ENCODE data around the gene IDH3G. TPM values are rescaled to one million over a fixed set of nuclear protein-coding genes. Genes with fewer than 3 reads are reported as not detected.
A peak's percentile ranks its signal among the peaks of the same experiment; 100 is the strongest.

The IDH3G gene
- total RNA-seq, result 80.6 and 84.0 TPM in 2 replicates

DNA sequence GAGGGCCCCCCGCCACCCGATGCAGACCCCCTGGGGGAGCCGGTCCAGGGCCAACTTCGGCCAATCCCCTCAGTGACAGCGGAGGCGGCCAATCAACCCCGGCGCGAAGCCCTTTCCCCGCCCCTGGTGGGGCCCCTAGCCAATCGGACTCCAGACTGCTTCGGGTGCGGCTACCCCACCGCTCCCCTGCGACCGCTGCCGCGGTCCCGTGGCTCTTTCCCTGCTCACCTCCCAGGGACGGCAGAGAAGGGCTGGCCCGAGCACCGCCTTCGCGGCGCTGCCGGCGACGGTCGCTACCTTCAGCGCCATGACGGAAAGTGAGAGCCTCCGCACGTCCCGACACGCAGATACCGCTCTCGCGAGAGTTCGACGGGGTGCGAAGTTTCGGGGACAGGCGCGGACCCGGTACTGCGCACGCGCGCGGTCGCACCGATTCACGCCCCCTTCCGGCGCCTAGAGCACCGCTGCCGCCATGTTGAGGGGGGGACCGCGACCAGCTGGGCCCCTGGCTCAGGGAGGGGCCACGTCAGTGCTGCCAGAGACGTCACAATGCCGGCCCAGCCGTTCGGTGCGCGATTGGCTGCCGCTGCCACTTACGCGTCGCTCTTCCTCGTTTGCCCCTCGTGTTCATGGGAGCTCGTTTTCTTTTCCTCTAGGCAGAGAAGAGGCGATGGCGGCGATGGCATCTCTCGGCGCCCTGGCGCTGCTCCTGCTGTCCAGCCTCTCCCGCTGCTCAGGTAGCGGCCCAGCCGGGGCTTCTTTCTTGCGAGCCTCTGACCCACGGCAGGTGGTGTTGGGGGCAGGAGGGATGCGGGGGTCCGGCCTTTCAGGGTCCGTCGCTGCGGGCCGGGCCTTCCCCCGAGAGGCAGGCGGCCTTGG is at the start of gene IDH3G, which contains the start of gene SSR4:
TSS of gene IDH3G (minus strand) at position 358 of the 879 bp plus-strand sequence. CDS start at position 309, 49 bp downstream.
TSS of gene SSR4 (plus strand) at position 651 of the 879 bp plus-strand sequence. CDS start at position 671, 20 bp downstream.
- TF ChIP-seq, protein P1, sequence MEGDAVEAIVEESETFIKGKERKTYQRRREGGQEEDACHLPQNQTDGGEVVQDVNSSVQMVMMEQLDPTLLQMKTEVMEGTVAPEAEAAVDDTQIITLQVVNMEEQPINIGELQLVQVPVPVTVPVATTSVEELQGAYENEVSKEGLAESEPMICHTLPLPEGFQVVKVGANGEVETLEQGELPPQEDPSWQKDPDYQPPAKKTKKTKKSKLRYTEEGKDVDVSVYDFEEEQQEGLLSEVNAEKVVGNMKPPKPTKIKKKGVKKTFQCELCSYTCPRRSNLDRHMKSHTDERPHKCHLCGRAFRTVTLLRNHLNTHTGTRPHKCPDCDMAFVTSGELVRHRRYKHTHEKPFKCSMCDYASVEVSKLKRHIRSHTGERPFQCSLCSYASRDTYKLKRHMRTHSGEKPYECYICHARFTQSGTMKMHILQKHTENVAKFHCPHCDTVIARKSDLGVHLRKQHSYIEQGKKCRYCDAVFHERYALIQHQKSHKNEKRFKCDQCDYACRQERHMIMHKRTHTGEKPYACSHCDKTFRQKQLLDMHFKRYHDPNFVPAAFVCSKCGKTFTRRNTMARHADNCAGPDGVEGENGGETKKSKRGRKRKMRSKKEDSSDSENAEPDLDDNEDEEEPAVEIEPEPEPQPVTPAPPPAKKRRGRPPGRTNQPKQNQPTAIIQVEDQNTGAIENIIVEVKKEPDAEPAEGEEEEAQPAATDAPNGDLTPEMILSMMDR (IDR thresholded peaks at IDR 0.05; ENCODE audit: insufficient read depth, low read length, poor library complexity, severe bottlenecking), result no peak
- Histone ChIP-seq H3K4me3 (ENCODE audit: low read depth, low read length) (peak within 1 kb of the TSS; percentile 79), H3K27me3 (ENCODE audit: control insufficient read depth, insufficient read depth, low read length) (no peaks in the 10 kb centered on the region), H3K36me3 (ENCODE audit: control insufficient read depth, insufficient read depth, low read length) (peaks cover 2% of the 10 kb centered on the region)
- peak; percentile 59 for DNase-seq (ENCODE audit: low read depth)

DNA sequence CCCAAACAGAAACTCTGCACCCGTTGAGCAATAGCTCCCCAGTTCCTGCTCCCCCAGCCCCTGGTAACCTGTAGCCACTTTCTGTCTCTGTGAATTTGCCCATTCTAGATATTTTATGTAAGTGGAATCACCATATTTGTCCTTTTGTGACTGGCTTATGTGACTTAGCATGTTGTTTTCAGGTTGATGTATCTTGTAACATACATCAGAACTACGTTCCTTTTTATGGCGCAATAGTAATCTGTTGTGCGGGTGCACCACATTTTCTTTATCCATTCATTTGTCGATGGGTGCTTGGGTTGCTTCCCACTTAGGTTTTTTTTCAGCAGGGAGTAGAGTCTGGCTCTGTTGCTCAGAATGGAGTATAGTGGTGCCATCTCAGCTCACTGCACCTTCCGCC is 42.7 kb upstream of the IDH3G start:
- TF ChIP-seq, protein P1 (IDR thresholded peaks at IDR 0.05; ENCODE audit: insufficient read depth, low read length, poor library complexity, severe bottlenecking), result no peak
- Histone ChIP-seq H3K27me3 (ENCODE audit: control insufficient read depth, insufficient read depth, low read length) (peaks cover 12% of the 10 kb centered on the region), H3K4me3 (ENCODE audit: low read depth, low read length) (no peak overlapping the region), H3K36me3 (ENCODE audit: control insufficient read depth, insufficient read depth, low read length) (no peaks in the 10 kb centered on the region)
- DNase-seq (ENCODE audit: low read depth), result no peak

DNA sequence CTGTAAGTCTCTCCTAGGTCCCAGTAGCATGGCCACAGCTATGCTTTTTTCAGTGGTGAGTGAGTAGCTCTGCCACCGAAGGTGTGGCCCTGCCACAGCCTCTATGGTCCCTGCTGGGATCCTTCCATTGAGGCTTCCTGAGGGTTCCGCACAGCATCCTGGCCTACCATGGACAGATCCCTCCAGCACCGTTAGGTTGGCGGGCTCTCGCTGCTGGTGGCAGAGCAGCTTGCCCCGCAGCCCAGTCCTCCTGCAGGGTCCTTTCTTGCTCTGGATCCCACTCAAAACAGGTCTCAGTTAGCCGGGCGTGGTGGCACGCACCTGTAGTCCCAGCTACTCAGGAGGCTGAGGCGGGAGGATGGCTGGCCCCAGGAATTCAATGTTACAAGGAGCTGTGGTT is 38.6 kb upstream of the IDH3G start:
- DNase-seq (ENCODE audit: low read depth), result no peak
- TF ChIP-seq, protein P1 (IDR thresholded peaks at IDR 0.05; ENCODE audit: insufficient read depth, low read length, poor library complexity, severe bottlenecking), result no peak
- H3K27me3 ChIP-seq (ENCODE audit: control insufficient read depth, insufficient read depth, low read length), result peaks cover 44% of the 10 kb centered on the region
- H3K4me3 ChIP-seq (ENCODE audit: low read depth, low read length), result no peak overlapping the region
- no peaks in the 10 kb centered on the region for H3K36me3 ChIP-seq (ENCODE audit: control insufficient read depth, insufficient read depth, low read length)

DNA sequence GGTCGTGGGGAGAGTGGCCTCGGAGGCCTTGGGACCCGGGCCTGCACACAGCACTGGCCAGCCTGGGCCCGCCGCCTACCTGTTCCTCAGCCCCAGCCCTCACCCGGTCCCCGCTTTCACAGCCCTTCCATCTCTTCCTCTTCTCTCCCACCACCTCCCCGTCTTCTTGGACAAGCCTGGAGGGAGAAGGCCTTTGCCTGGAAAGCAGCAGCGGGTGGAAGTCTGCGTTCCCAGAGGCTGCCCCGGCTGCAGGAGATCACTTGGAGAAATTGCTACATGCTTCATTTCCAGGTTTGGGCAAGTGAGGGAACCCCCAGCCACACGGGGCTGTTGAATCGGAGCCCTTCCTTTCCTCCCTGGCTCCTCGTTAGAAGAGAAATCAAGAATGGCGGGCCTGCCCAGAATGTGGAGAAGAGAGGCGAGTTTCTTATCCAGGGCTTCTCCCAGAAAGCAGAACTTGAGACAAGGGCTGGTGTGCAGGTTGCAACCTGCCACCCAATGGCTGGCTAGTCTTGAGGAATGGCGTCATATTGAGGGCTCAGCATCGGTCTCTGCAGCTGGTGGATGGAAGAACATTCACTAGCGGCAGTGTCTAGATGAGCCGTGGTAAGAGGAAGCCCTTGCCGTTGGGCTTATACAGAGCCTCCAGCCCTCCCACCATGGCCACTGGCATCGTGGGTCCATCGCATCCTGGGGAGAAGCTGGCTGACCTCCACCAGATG is 37.4 kb upstream of the IDH3G start:
- DNase-seq (ENCODE audit: low read depth), result no peak

DNA sequence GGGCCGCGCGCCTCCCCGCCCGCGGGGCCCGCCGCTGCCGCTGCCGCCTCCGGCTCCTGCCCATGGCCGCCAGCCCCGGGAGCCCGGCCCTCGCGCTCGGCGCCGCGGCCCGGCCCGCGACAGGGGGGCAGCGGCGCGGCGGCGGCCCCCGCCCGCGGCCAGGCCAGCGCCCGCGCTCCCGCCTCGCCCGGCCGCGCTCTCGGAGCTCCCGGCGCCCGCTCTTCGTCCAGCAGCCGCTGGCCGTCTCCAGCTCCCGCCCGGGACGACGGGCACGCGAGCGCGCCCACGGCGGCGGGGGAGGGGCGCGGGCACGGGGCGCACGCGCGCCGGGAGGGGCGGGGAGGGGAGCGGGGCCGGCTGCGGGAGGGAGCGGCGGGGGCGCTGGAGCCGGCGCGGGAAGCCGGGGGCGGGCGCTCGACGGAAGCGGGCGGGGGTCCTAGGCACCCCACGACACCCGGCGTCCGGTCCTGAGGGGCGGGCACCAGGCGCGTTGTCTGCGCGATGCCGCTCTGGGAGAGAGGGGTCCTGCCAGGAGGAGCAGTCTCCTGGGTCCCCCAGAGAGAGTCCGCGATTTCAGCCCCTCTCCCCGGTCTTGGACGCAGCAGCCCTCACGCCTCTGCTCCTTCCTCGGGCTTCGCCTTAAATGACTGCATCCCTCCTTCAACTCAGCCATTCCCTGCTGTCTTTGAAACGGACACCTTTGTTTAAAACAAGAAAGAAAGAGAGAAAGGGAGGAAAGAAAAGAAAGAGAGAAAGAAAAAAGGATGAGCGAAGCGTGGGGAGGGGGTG is 36.7 kb upstream of the IDH3G start:
- peaks cover 44% of the 10 kb centered on the region for H3K27me3 ChIP-seq (ENCODE audit: control insufficient read depth, insufficient read depth, low read length)

More for the DNA sequence above, 37.4 kb upstream of the IDH3G start:
- TF ChIP-seq, protein P1 (IDR thresholded peaks at IDR 0.05; ENCODE audit: insufficient read depth, low read length, poor library complexity, severe bottlenecking), result no peak
- H3K36me3 ChIP-seq (ENCODE audit: control insufficient read depth, insufficient read depth, low read length), result no peaks in the 10 kb centered on the region
- H3K4me3 ChIP-seq (ENCODE audit: low read depth, low read length), result no peak overlapping the region
- peaks cover 44% of the 10 kb centered on the region for H3K27me3 ChIP-seq (ENCODE audit: control insufficient read depth, insufficient read depth, low read length)

More for the DNA sequence above, 36.7 kb upstream of the IDH3G start:
- Histone ChIP-seq H3K36me3 (ENCODE audit: control insufficient read depth, insufficient read depth, low read length) (no peaks in the 10 kb centered on the region), H3K4me3 (ENCODE audit: low read depth, low read length) (no peak overlapping the region)
- no peak for DNase-seq (ENCODE audit: low read depth)
- TF ChIP-seq, protein P1 (IDR thresholded peaks at IDR 0.05; ENCODE audit: insufficient read depth, low read length, poor library complexity, severe bottlenecking), result no peak

Measured in kidney epithelial cell (primary cell).